Neural cell (in vitro differentiated cells): ENCODE data around the gene ANKRD29.
"Not testable (repeated sequence)": the region's sequence is repeated elsewhere in the genome, so short reads cannot be mapped to it uniquely, and the experiment has no call there.

Experiments
- CTCF ChIP-seq: fragments of 450-650 bp; IDR thresholded peaks from 2 replicates; pipeline ENCODE4 v1.5.1; 2014; ENCODE audit warnings: antibody characterized with exemption, mild to moderate bottlenecking, moderate library complexity; ENCODE audit not compliant: poor library complexity, severe bottlenecking
- EP300 ChIP-seq: fragments of 450-650 bp; conservative IDR thresholded peaks from 2 replicates; pipeline ENCODE4 v1.6.1; 2014; ENCODE audit warnings: antibody characterized with exemption, mild to moderate bottlenecking, moderate library complexity; ENCODE audit not compliant: poor library complexity, severe bottlenecking
- EZH2 ChIP-seq: fragments of 200-600, 300-800 bp; shearing (Covaris generic), sonication (generic); IDR thresholded peaks from 2 replicates; pipeline ENCODE4 v1.6.1; 2014; ENCODE audit warnings: antibody characterized with exemption, low read length, borderline replicate concordance, mild to moderate bottlenecking; ENCODE audit not compliant: insufficient read depth, poor library complexity, severe bottlenecking
- POLR2AphosphoS5 ChIP-seq: IDR thresholded peaks from 2 replicates; pipeline ENCODE4 v1.6.1; 2012
- RAD21 ChIP-seq: fragments of 450-650 bp; conservative IDR thresholded peaks from 2 replicates; pipeline ENCODE4 v1.6.1; 2014; ENCODE audit warnings: antibody characterized with exemption, mild to moderate bottlenecking, moderate library complexity
- SMC3 ChIP-seq: fragments of 450-650 bp; conservative IDR thresholded peaks from 2 replicates; pipeline ENCODE4 v1.6.1; 2014; ENCODE audit warnings: antibody characterized with exemption, mild to moderate bottlenecking, moderate library complexity; ENCODE audit not compliant: poor library complexity
- TAF1 ChIP-seq: IDR thresholded peaks from 2 replicates; pipeline ENCODE4 v1.6.1; 2012; ENCODE audit warnings: low read depth
- TF ChIP-seq, protein P1 (sequence below): IDR thresholded peaks from 2 replicates; pipeline ENCODE4 v1.6.1; 2012; ENCODE audit warnings: borderline replicate concordance

DNA sequence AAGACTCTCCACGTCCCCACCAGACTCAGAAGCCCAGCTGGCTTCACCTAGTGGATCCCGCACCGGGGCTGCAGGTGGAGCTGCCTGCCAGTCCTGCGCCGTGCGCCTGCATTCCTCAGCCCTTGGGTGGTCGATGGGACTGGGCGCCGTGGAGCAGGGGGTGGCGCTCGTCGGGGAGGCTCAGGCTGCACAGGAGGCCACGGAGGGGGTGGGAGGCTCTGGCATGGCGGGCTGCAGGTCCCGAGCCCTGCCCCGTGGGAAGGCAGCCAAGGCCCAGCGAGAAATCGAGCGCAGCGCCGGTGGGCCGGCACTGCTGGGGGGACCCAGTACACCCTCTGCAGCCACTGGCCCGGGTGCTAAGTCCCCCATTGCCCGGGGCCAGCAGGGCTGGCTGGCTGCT is 85.2 kb downstream of the ANKRD29 start:
- TF ChIP-seq CTCF, SMC3, EZH2, POLR2AphosphoS5, RAD21, EP300, TAF1: not testable (repeated sequence)
- TF ChIP-seq, protein P1, sequence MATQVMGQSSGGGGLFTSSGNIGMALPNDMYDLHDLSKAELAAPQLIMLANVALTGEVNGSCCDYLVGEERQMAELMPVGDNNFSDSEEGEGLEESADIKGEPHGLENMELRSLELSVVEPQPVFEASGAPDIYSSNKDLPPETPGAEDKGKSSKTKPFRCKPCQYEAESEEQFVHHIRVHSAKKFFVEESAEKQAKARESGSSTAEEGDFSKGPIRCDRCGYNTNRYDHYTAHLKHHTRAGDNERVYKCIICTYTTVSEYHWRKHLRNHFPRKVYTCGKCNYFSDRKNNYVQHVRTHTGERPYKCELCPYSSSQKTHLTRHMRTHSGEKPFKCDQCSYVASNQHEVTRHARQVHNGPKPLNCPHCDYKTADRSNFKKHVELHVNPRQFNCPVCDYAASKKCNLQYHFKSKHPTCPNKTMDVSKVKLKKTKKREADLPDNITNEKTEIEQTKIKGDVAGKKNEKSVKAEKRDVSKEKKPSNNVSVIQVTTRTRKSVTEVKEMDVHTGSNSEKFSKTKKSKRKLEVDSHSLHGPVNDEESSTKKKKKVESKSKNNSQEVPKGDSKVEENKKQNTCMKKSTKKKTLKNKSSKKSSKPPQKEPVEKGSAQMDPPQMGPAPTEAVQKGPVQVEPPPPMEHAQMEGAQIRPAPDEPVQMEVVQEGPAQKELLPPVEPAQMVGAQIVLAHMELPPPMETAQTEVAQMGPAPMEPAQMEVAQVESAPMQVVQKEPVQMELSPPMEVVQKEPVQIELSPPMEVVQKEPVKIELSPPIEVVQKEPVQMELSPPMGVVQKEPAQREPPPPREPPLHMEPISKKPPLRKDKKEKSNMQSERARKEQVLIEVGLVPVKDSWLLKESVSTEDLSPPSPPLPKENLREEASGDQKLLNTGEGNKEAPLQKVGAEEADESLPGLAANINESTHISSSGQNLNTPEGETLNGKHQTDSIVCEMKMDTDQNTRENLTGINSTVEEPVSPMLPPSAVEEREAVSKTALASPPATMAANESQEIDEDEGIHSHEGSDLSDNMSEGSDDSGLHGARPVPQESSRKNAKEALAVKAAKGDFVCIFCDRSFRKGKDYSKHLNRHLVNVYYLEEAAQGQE = not testable (repeated sequence)
